DMS79 (cell line): ENCODE results near the gene PSMB1.
"Not testable (repeated sequence)": the region's sequence is repeated elsewhere in the genome, so short reads cannot be mapped to it uniquely, and the experiment has no call there.

Experiments used
- DNase-seq: peaks from one replicate; lab custom pipeline; 2025; lab: John Stamatoyannopoulos, UW

Gene PSMB1

GRCh38 chr6:170502733-170503413, 50.2 kb downstream of the PSMB1 start:
- not testable (repeated sequence) for DNase-seq

- not testable (repeated sequence) for DNase-seq
Measured at GRCh38 chr6:170502268-170502667, 50.8 kb downstream of the PSMB1 start.

- no peak for DNase-seq
Measured at GRCh38 chr6:170500955-170501590, 52.0 kb downstream of the PSMB1 start.

DNA sequence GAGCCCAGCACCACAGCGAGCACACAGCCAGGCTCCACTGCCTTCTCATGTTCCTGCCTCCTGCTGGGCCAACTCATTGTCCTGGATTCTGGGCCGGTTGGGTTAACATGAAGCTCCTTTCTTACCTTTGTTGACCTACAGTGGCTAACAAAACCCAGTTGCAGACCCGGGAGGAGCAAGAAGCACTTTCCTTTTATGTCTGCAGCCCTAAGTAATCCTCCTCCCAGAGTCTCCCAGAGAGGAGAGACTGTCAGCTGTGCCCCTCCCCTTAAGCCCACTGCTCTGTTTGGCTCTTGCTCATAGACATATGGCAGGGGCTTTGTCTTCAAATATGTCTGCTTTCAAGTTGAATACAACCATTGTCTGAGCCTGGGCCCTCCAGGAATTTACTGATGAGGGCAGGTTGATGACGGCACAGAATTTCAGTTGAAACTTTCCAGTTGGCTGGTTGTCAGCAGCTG, 55.2 kb downstream of the PSMB1 start:
- DNase-seq = no peak

- DNase-seq = no peak
Measured at GRCh38 chr6:170493354-170493753, 59.8 kb downstream of the PSMB1 start.

DNA sequence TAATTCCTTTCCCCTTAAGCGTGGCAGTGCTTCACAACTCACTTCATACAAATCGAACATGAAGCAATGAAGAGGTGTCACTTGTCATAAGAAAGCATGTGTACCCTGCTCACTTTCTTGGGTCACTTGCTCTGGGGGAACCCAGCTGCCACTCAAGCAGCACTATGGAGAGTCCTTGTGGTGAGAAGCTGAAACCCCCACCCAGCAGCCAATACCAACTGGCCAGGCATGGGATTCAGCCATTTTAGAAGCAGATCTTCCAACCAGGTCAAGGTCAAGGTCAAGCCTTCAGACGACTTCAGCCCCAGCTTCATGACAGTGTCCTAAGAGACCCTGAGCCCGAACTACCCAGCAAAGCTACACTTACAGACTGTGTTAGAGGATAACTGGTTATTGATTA, 62.8 kb downstream of the PSMB1 start:
- DNase-seq = no peak

GRCh38 chr6:170489836-170490235, 63.3 kb downstream of the PSMB1 start:
- no peak for DNase-seq

DNA sequence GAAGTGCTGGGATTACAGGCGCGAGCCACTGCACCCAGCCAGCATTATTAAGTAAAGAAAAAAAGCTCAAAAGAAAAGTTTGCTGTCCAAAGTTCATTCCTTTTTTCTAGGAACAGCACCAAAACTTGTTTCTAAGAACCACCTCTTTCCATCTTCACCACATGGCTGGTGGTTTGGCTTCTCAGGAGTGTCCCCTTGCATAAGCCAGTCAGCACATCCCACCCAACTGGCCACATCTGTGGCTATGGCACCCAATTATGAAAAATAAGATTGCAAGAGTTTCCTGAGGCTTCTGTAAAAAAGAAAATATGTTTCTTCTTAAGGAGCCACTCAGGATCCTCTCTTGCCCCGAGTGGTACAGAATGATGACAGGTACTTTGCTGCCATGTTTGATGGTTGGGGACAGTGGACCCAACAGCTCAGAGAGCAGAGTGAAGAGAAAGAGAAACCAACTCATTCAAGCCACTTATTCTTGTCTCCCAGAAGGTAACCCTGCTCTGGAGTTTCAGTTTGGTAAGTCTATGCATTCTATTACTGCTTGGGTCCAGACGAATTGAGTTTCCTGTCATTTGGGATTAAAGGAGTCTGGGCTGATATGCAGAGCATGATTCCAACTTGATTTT, 65.3 kb downstream of the PSMB1 start:
- no peak for DNase-seq

DNA sequence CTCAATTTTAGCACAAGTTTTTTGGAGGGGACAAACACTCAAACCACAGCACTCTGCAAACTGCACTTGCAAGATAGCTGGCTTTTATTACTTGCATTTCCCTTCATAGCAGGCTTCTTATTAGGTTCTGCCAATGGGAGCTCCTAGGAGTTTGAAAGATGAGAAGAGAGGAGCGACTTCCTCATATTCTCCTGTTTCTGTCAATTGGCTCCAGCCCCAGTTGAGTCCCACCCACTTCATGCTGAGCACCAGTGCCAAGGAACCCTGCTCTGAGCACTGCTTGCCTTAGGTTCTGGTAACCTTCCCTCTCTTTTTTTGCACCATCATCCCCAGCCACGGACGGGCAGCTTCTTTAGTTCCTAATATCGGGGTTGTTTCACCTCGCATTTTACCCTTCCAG, 67.9 kb downstream of the PSMB1 start:
- no peak for DNase-seq
